Caco-2 (cell line): ENCODE measurements around the gene ADIPOR2. TPM values are rescaled to one million over a fixed set of nuclear protein-coding genes. Genes with fewer than 3 reads are reported as not detected.

ENCODE experiments used
- BruUV-seq: library from RNA; stranded (reverse); fragments of 400-500 nt; replicated peaks from 2 replicates; lab custom pipeline; 2021; lab: Mats Ljungman, UMichigan
- CTCF ChIA-PET: fragments of 300-600 bp; sonication (Branson Sonifier 250); formaldehyde crosslinking; loops from one replicate; lab custom pipeline; 2022; ENCODE audit warnings: antibody characterized with exemption; lab: Charles Lee
- POLR2A ChIA-PET: fragments of 300-600 bp; sonication (Branson Sonifier 250); formaldehyde crosslinking; loops from one replicate; lab custom pipeline; 2022; ENCODE audit warnings: antibody characterized with exemption; lab: Charles Lee
- DNase-seq, 2 experiments: peaks; one replicate each; pipeline versions ENCODE4 v3.0.0 to v3.0.0-alpha.2; 2020 to 2022
- H3K27me3 ChIP-seq: replicated peaks from 2 replicates; pipeline ENCODE4 v1.6.0; 2011; ENCODE audit warnings: low read length; ENCODE audit not compliant: control insufficient read depth, insufficient read depth
- H3K36me3 ChIP-seq: 2 replicates; pipeline ENCODE4 v1.5.1; 2011; ENCODE audit warnings: low read length; ENCODE audit not compliant: control insufficient read depth, insufficient read depth
- H3K4me1 ChIP-seq: fragments of 250-450 bp; sonication (Bioruptor Pico); 2 replicates; pipeline ENCODE4 v1.5.1; 2020; ENCODE audit warnings: mild to moderate bottlenecking
- H3K4me3 ChIP-seq: 2 replicates; pipeline ENCODE4 v1.5.1; 2011; ENCODE audit warnings: low read depth, mild to moderate bottlenecking, control low read depth, low read length
- H3K9me3 ChIP-seq: fragments of 250-450 bp; sonication (Bioruptor Pico); 2 replicates; pipeline ENCODE4 v1.5.1; 2020; ENCODE audit warnings: mild to moderate bottlenecking, moderate library complexity
- H3K27ac Mint-ChIP-seq: one replicate; pipeline ENCODE4 v1.8.0; 2022; ENCODE audit warnings: mixed read lengths; ENCODE audit not compliant: unreplicated experiment
- H3K27me3 Mint-ChIP-seq: one replicate; pipeline ENCODE4 v1.8.0; 2022; ENCODE audit warnings: mixed read lengths; ENCODE audit not compliant: insufficient read depth, unreplicated experiment
- H3K36me3 Mint-ChIP-seq: one replicate; pipeline ENCODE4 v1.8.0; 2022; ENCODE audit warnings: mild to moderate bottlenecking, mixed read lengths; ENCODE audit not compliant: insufficient read depth, unreplicated experiment
- H3K4me1 Mint-ChIP-seq: one replicate; pipeline ENCODE4 v1.8.0; 2022; ENCODE audit warnings: low read depth, mixed read lengths; ENCODE audit not compliant: unreplicated experiment
- H3K4me3 Mint-ChIP-seq: one replicate; pipeline ENCODE4 v1.8.0; 2022; ENCODE audit warnings: mild to moderate bottlenecking, moderate library complexity, mixed read lengths; ENCODE audit not compliant: unreplicated experiment
- H3K9me3 Mint-ChIP-seq: one replicate; pipeline ENCODE4 v1.8.0; 2022; ENCODE audit warnings: mixed read lengths; ENCODE audit not compliant: unreplicated experiment
- intact Hi-C: fragments of 100-400 bp; cut with micrococcal nuclease; formaldehyde crosslinking; loops from one replicate; pipeline ENCODE4 v1.10.0; 2022; ENCODE audit not compliant: unreplicated experiment
- total RNA-seq: library from RNA; stranded (reverse); gene quantifications from 2 replicates; pipeline ENCODE4 v1.2.3, GENCODE V29; 2022
- TF ChIP-seq, protein P1 (sequence below), 2 experiments: fragments of 200-600 bp in 1 of 2; IDR thresholded peaks; 1 replicate in 1 of 2; 2 replicates in 1 of 2; pipeline versions ENCODE4 v1.5.1 to v1.8.0; 2011 to 2022; ENCODE audit warnings: antibody characterized with exemption in 1 of 2, control low read depth in 1 of 2, inconsistent platforms in 1 of 2, low read depth in 1 of 2, low read length in 1 of 2, mild to moderate bottlenecking in 1 of 2, moderate library complexity in 1 of 2; ENCODE audit not compliant: insufficient read depth in 1 of 2, severe bottlenecking in 1 of 2, unreplicated experiment in 1 of 2

Gene ADIPOR2
- total RNA-seq, 1 experiment from 2014 or later, result 119 TPM

DNA sequence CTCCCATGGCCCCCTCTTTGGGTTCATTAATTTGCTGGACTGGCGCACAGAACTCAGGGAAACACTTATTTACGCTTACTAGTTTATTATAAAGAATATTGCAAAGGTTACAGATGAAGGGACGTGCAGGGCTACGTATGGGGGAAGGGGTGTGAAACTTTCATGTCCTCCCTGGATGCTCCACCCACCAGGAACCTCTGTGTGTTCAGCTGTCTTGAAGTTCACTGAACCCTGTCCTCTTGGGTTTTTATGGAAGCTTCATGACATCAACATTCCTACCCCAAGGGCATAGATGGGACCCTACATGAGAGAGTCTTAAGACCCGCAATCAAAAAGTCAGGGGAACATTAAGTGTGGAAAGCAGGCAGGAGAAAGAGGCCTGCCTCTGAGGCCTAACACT lies 58.1 kb downstream of the ADIPOR2 start:
- BruUV-seq, result no TSS peak
- intact Hi-C loops, result no loop called here
- H3K27me3 ChIP-seq, result no peaks in the 10 kb centered on the region
- H3K9me3 ChIP-seq, result peaks cover 17% of the 10 kb centered on the region
- H3K4me1 Mint-ChIP-seq, result peaks cover 34% of the 10 kb centered on the region
- peaks cover 24% of the 10 kb centered on the region for H3K9me3 Mint-ChIP-seq
- peak overlapping the region; percentile 70 for H3K27ac Mint-ChIP-seq
- H3K36me3 ChIP-seq, result peaks cover 2% of the 10 kb centered on the region
- H3K27me3 Mint-ChIP-seq, result no peaks in the 10 kb centered on the region
- CTCF ChIA-PET, result interaction anchor here (1.0 kb wide), 1 partner anchor 42 kb away, joined by 3 read pairs; no protein-coding TSS in a partner anchor
- DNase-seq, result no peak
- H3K4me1 ChIP-seq, result peaks cover 38% of the 10 kb centered on the region
- POLR2A ChIA-PET, result no interaction called here
- no peak overlapping the region for H3K4me3 ChIP-seq
- peaks cover 57% of the 10 kb centered on the region for H3K36me3 Mint-ChIP-seq
- no peak overlapping the region for H3K4me3 Mint-ChIP-seq
- TF ChIP-seq, protein P1, sequence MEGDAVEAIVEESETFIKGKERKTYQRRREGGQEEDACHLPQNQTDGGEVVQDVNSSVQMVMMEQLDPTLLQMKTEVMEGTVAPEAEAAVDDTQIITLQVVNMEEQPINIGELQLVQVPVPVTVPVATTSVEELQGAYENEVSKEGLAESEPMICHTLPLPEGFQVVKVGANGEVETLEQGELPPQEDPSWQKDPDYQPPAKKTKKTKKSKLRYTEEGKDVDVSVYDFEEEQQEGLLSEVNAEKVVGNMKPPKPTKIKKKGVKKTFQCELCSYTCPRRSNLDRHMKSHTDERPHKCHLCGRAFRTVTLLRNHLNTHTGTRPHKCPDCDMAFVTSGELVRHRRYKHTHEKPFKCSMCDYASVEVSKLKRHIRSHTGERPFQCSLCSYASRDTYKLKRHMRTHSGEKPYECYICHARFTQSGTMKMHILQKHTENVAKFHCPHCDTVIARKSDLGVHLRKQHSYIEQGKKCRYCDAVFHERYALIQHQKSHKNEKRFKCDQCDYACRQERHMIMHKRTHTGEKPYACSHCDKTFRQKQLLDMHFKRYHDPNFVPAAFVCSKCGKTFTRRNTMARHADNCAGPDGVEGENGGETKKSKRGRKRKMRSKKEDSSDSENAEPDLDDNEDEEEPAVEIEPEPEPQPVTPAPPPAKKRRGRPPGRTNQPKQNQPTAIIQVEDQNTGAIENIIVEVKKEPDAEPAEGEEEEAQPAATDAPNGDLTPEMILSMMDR (IDR thresholded peaks at IDR 0.05; ENCODE audit: insufficient read depth in 1 of 2, low read depth in 1 of 2, low read length in 1 of 2, severe bottlenecking in 1 of 2, unreplicated experiment in 1 of 2), result no peak

DNA sequence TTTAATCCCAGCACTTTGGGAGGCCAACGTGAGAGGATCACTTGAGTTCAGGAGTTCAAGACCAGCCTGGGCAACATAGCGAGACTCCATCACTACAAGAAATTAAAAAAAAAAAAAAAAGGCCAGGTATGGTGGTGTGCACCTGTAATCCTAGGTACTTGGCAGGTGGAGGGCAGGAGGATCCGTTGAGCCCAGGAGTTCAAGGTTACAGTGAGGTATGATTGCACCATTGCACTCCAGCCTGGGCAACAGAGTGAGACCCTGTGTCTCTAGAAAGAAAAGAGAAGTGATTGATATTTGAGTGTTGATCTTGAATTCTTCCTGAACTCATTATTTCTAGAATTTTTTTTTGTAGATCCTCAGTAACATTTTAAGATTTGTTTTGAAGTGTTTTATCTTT lies 59.4 kb downstream of the ADIPOR2 start:
- H3K27me3 Mint-ChIP-seq, result no peaks in the 10 kb centered on the region

DNA sequence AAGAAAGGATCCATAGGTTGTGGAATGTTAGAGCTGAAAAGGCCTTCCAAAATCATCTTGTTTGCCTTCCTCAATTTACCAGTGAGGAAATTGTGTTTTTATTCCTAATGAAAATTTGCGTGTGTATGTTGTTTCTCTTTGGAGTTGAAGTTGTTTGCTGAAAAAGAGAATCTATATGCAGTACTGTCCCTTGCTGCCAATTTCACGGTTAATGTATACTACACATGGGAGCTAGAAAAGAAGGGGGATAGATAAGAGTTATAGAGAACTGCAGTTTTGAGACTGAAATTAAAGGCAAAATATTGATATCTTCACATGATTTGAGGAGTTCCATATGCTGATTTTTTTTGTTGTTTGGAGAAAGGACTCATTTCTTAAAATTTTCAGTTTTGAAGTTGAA lies 67.5 kb downstream of the ADIPOR2 start:
- CTCF ChIA-PET, result no interaction called here
- H3K27me3 ChIP-seq, result no peaks in the 10 kb centered on the region
- no peaks in the 10 kb centered on the region; the same call in 1 of the 2 replicates for H3K9me3 ChIP-seq
- TF ChIP-seq, protein P1 (IDR thresholded peaks at IDR 0.05; ENCODE audit: insufficient read depth in 1 of 2, low read depth in 1 of 2, low read length in 1 of 2, severe bottlenecking in 1 of 2, unreplicated experiment in 1 of 2), result no peak
- intact Hi-C loops, result no loop called here
- H3K4me1 ChIP-seq, result peaks cover 19% of the 10 kb centered on the region; the same call in 1 of the 2 replicates
- peaks cover 2% of the 10 kb centered on the region; the same call in 1 of the 2 replicates for H3K36me3 ChIP-seq
- no peak overlapping the region for H3K4me3 Mint-ChIP-seq
- H3K36me3 Mint-ChIP-seq, result peaks cover 60% of the 10 kb centered on the region
- POLR2A ChIA-PET, result no interaction called here
- H3K4me1 Mint-ChIP-seq, result peaks cover 33% of the 10 kb centered on the region
- BruUV-seq, result no TSS peak
- H3K9me3 Mint-ChIP-seq, result no peaks in the 10 kb centered on the region
- no peak for DNase-seq
- no peaks in the 10 kb centered on the region for H3K27me3 Mint-ChIP-seq
- no peak overlapping the region for H3K27ac Mint-ChIP-seq
- no peak overlapping the region for H3K4me3 ChIP-seq

More for the DNA sequence above, 59.4 kb downstream of the ADIPOR2 start:
- BruUV-seq, result no TSS peak
- peaks cover 62% of the 10 kb centered on the region for H3K36me3 Mint-ChIP-seq
- peaks cover 38% of the 10 kb centered on the region for H3K4me1 Mint-ChIP-seq
- ChIA-PET CTCF (interaction anchor here (0.7 kb wide), 1 partner anchor 552 kb away, joined by 3 read pairs; no protein-coding TSS in a partner anchor), POLR2A (no interaction called here)
- Histone ChIP-seq H3K4me3 (no peak overlapping the region), H3K27me3 (no peaks in the 10 kb centered on the region), H3K36me3 (peaks cover 4% of the 10 kb centered on the region), H3K4me1 (peaks cover 26% of the 10 kb centered on the region), H3K9me3 (peaks cover 17% of the 10 kb centered on the region)
- H3K9me3 Mint-ChIP-seq, result peaks cover 24% of the 10 kb centered on the region
- DNase-seq, result no peak
- intact Hi-C loops, result no loop called here
- H3K4me3 Mint-ChIP-seq, result no peak overlapping the region
- no peak overlapping the region for H3K27ac Mint-ChIP-seq
- TF ChIP-seq, protein P1 (IDR thresholded peaks at IDR 0.05; ENCODE audit: insufficient read depth in 1 of 2, low read depth in 1 of 2, low read length in 1 of 2, severe bottlenecking in 1 of 2, unreplicated experiment in 1 of 2), result no peak
